Ectodermal cell (in vitro differentiated cells): Measurements from ENCODE around the gene FAM174B. TPM values are rescaled to one million over a fixed set of nuclear protein-coding genes. Genes with fewer than 3 reads are reported as not detected.

Experiments
- H3K27ac ChIP-seq: 2 replicates; pipeline ENCODE4 v1.7.0; 2013; ENCODE audit warnings: mild to moderate bottlenecking, low read depth, low read length; ENCODE audit not compliant: insufficient read depth, poor library complexity, severe bottlenecking
- H3K27me3 ChIP-seq: 2 replicates; pipeline ENCODE4 v1.7.0; 2013; ENCODE audit warnings: mild to moderate bottlenecking, low read length; ENCODE audit not compliant: insufficient read depth, control insufficient read depth, poor library complexity, severe bottlenecking
- H3K36me3 ChIP-seq: one replicate; pipeline ENCODE4 v1.7.0; 2013; ENCODE audit warnings: low read length; ENCODE audit not compliant: control insufficient read depth, insufficient read depth
- H3K4me1 ChIP-seq: one replicate; pipeline ENCODE4 v1.7.0; 2013; ENCODE audit warnings: low read length; ENCODE audit not compliant: control insufficient read depth, insufficient read depth
- H3K4me3 ChIP-seq: 2 replicates; pipeline ENCODE4 v1.7.0; 2013; ENCODE audit warnings: low read depth, low read length, control low read depth; ENCODE audit not compliant: insufficient read depth
- H3K9me3 ChIP-seq: 2 replicates; pipeline ENCODE4 v1.7.0; 2013; ENCODE audit warnings: mild to moderate bottlenecking, low read length, moderate library complexity; ENCODE audit not compliant: control insufficient read depth
- WGBS, 2 experiments: methylation state at CpG; one replicate each; pipeline ENCODE4 v1.1.7; 2013; ENCODE audit warnings: missing lambda C conversion rate in 2 of 2; 5-methylcytosine and 5-hydroxymethylcytosine counted together
- polyA plus RNA-seq, 4 experiments: library from polyadenylated mRNA; stranded (reverse); fragments of 50-300 nt; gene quantifications; one replicate each; pipeline ENCODE4 v1.2.3, GENCODE V29; 2013

FAM174B gene
- 31.8 TPM for polyA plus RNA-seq (2013, experiment 1 of 4)
- polyA plus RNA-seq (2013, experiment 2 of 4), result 32.7 TPM
- 21.0 TPM for polyA plus RNA-seq (2013, experiment 3 of 4)
- 28.2 TPM for polyA plus RNA-seq (2013, experiment 4 of 4)

GRCh38 chr15:92655178-92655995 is at the start of gene FAM174B:
Gene FAM174B (minus strand): TSS chr15:92655775.
- Histone ChIP-seq H3K4me1 (peaks cover 22% of the 10 kb centered on the region), H3K4me3 (peak within 1 kb of the TSS; percentile 57), H3K27me3 (peaks cover 9% of the 10 kb centered on the region), H3K27ac (no peak within 1 kb of the TSS), H3K9me3 (no peaks in the 10 kb centered on the region), H3K36me3 (peaks cover 3% of the 10 kb centered on the region)
- WGBS, 2 experiments, result 1% methylated on average over 100 of the region's 100 CpGs

- Histone ChIP-seq H3K36me3 (no peaks in the 10 kb centered on the region), H3K27me3 (no peaks in the 10 kb centered on the region), H3K4me3 (no peak overlapping the region), H3K27ac (no peak overlapping the region), H3K4me1 (no peaks in the 10 kb centered on the region), H3K9me3 (peaks cover 2% of the 10 kb centered on the region)
- WGBS, 2 experiments, result 91 to 97% methylated on average over 5 of the region's 5 CpGs
Measured at GRCh38 chr15:92696096-92696495, 40.5 kb upstream of the FAM174B start.

- peaks cover 5% of the 10 kb centered on the region for H3K9me3 ChIP-seq
- H3K4me1 ChIP-seq, result no peaks in the 10 kb centered on the region
- 65 to 72% methylated on average over 4 to 5 of the region's 5 CpGs for WGBS, 2 experiments
- no peak overlapping the region for H3K27ac ChIP-seq
- H3K27me3 ChIP-seq, result no peaks in the 10 kb centered on the region
- H3K4me3 ChIP-seq, result no peak overlapping the region
- no peaks in the 10 kb centered on the region for H3K36me3 ChIP-seq
Measured at GRCh38 chr15:92693691-92694331, 38.2 kb upstream of the FAM174B start.

GRCh38 chr15:92690395-92690794 is 34.8 kb upstream of the FAM174B start:
- H3K27me3 ChIP-seq, result no peaks in the 10 kb centered on the region
- H3K27ac ChIP-seq, result no peak overlapping the region
- no peak overlapping the region for H3K4me3 ChIP-seq
- 89 to 96% methylated on average over 3 of the region's 3 CpGs for WGBS, 2 experiments
- H3K9me3 ChIP-seq, result peaks cover 3% of the 10 kb centered on the region
- H3K4me1 ChIP-seq, result no peaks in the 10 kb centered on the region
- no peaks in the 10 kb centered on the region for H3K36me3 ChIP-seq

GRCh38 chr15:92687746-92688145 is 32.2 kb upstream of the FAM174B start:
- Histone ChIP-seq H3K27me3 (no peaks in the 10 kb centered on the region), H3K27ac (no peak overlapping the region), H3K9me3 (peaks cover 3% of the 10 kb centered on the region), H3K4me3 (no peak overlapping the region), H3K36me3 (no peaks in the 10 kb centered on the region), H3K4me1 (no peaks in the 10 kb centered on the region)
- 97 to 100% methylated on average over 1 of the region's 1 CpG for WGBS, 2 experiments

GRCh38 chr15:92687195-92687602 is 31.6 kb upstream of the FAM174B start:
- WGBS, 2 experiments, result 91 to 97% methylated on average over 4 of the region's 4 CpGs
- Histone ChIP-seq H3K36me3 (no peaks in the 10 kb centered on the region), H3K4me3 (no peak overlapping the region), H3K4me1 (no peaks in the 10 kb centered on the region), H3K27ac (no peak overlapping the region), H3K9me3 (peaks cover 3% of the 10 kb centered on the region), H3K27me3 (no peaks in the 10 kb centered on the region)

- H3K27ac ChIP-seq, result no peak overlapping the region
- no peaks in the 10 kb centered on the region for H3K9me3 ChIP-seq
- H3K27me3 ChIP-seq, result no peaks in the 10 kb centered on the region
- H3K4me3 ChIP-seq, result no peak overlapping the region
- no peaks in the 10 kb centered on the region for H3K4me1 ChIP-seq
- H3K36me3 ChIP-seq, result no peaks in the 10 kb centered on the region
- WGBS, 2 experiments, result 73 to 76% methylated on average over 6 of the region's 6 CpGs
Measured at GRCh38 chr15:92683511-92683834, 27.9 kb upstream of the FAM174B start.

- H3K36me3 ChIP-seq, result no peaks in the 10 kb centered on the region
- WGBS, 2 experiments, result 87 to 89% methylated on average over 7 of the region's 7 CpGs
- H3K9me3 ChIP-seq, result no peaks in the 10 kb centered on the region
- H3K27me3 ChIP-seq, result no peaks in the 10 kb centered on the region
- H3K27ac ChIP-seq, result no peak overlapping the region
- H3K4me1 ChIP-seq, result no peaks in the 10 kb centered on the region
- no peak overlapping the region for H3K4me3 ChIP-seq
Measured at GRCh38 chr15:92682741-92683510, 27.4 kb upstream of the FAM174B start.

- no peaks in the 10 kb centered on the region for H3K4me1 ChIP-seq
- no peak overlapping the region for H3K27ac ChIP-seq
- no peaks in the 10 kb centered on the region for H3K36me3 ChIP-seq
- WGBS, 2 experiments, result 61 to 77% methylated on average over 1 to 3 of the region's 3 CpGs
- no peaks in the 10 kb centered on the region for H3K27me3 ChIP-seq
- no peak overlapping the region for H3K4me3 ChIP-seq
- no peaks in the 10 kb centered on the region for H3K9me3 ChIP-seq
Measured at GRCh38 chr15:92681141-92681631, 25.6 kb upstream of the FAM174B start.

GRCh38 chr15:92677999-92678398 is 22.4 kb upstream of the FAM174B start:
- no peak overlapping the region for H3K4me3 ChIP-seq
- H3K27ac ChIP-seq, result no peak overlapping the region
- no peaks in the 10 kb centered on the region for H3K9me3 ChIP-seq
- WGBS, 2 experiments, result 89 to 96% methylated on average over 4 of the region's 4 CpGs
- H3K4me1 ChIP-seq, result no peaks in the 10 kb centered on the region
- no peaks in the 10 kb centered on the region for H3K27me3 ChIP-seq
- no peaks in the 10 kb centered on the region for H3K36me3 ChIP-seq
